OCI-LY1 (cell line): ENCODE results near the gene CARF.

ENCODE experiments used
- EZH2 ChIP-seq: fragments of 200-600 bp; sonication (generic), shearing (Covaris generic); IDR thresholded peaks from 2 replicates; pipeline ENCODE4 v1.8.0; 2017; ENCODE audit warnings: borderline replicate concordance, mixed run types, mild to moderate bottlenecking, antibody characterized with exemption, low read length, moderate library complexity, mixed read lengths
- TF ChIP-seq, protein P1 (sequence below): fragments of 200-600 bp; sonication (generic), shearing (Covaris generic); IDR thresholded peaks from 2 replicates; pipeline ENCODE4 v1.5.1; 2017; ENCODE audit warnings: mild to moderate bottlenecking, antibody characterized with exemption, low read length, moderate library complexity, mixed read lengths

DNA sequence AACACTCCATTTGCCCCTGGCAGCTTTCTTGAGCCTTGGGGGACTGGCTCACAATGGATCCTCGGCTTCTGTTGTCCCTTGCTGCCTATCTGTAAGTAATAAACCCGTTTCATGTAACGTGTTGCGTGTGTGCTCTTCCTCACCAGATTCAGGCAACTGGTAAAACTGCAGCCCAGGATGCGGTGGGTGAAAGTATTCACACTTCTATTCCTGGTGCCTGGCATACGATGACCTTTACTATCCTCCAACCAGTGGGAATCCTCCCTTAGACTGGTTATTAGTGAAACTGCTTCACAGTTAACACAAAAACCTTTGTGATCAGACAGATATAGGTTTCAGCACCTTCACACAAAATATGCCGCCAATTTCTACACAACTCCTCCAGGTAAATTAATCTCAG lies 26.9 kb upstream of the CARF start:
- TF ChIP-seq, protein P1, sequence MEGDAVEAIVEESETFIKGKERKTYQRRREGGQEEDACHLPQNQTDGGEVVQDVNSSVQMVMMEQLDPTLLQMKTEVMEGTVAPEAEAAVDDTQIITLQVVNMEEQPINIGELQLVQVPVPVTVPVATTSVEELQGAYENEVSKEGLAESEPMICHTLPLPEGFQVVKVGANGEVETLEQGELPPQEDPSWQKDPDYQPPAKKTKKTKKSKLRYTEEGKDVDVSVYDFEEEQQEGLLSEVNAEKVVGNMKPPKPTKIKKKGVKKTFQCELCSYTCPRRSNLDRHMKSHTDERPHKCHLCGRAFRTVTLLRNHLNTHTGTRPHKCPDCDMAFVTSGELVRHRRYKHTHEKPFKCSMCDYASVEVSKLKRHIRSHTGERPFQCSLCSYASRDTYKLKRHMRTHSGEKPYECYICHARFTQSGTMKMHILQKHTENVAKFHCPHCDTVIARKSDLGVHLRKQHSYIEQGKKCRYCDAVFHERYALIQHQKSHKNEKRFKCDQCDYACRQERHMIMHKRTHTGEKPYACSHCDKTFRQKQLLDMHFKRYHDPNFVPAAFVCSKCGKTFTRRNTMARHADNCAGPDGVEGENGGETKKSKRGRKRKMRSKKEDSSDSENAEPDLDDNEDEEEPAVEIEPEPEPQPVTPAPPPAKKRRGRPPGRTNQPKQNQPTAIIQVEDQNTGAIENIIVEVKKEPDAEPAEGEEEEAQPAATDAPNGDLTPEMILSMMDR: no peak
- TF ChIP-seq EZH2: no peak
